GM18507 (cell line): ENCODE measurements around the gene IPPK.
A peak's percentile ranks its signal among the peaks of the same experiment; 100 is the strongest.

Source experiments
- DNase-seq: peaks from one replicate; pipeline ENCODE4 v3.0.0; 2011; ENCODE audit warnings: low read depth; ENCODE audit not compliant: insufficient read length; ENCODE audit errors: extremely low spot score
- FAIRE-seq: peaks from 2 replicates; lab custom pipeline; 2011; peaks lifted over from hg19 to GRCh38; lab: Jason Lieb, UNC

Gene IPPK

GRCh38 chr9:92704528-92704927 is 34.6 kb upstream of the IPPK start:
- DNase-seq (no peak), FAIRE-seq (no peak)

- DNase-seq (no peak), FAIRE-seq (peak; percentile 21)
These were observed 26.7 kb upstream of the IPPK start for GRCh38 chr9:92696619-92697018.

DNA sequence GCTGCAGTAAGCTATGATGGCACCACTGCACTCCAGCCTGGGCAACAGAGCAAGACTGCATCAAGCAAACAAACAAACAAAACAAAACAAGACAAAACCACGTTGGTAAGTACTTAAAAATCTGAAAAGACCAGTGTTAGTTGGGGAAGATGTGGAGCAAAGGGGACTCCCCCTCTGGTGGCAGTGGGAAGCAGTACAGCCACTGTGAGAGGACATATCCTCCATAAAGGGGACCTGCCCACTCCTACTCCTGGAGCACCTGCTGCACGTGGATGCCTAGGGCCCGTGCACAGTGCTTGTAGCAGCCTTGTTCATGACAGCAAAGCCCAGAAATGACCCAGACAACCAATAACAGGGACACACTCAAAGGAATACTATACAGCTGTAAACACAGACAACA is 17.0 kb upstream of the IPPK start:
- DNase-seq, result no peak
- FAIRE-seq, result no peak

GRCh38 chr9:92685022-92685421 is 15.1 kb upstream of the IPPK start:
- no peak for FAIRE-seq
- no peak for DNase-seq

DNA sequence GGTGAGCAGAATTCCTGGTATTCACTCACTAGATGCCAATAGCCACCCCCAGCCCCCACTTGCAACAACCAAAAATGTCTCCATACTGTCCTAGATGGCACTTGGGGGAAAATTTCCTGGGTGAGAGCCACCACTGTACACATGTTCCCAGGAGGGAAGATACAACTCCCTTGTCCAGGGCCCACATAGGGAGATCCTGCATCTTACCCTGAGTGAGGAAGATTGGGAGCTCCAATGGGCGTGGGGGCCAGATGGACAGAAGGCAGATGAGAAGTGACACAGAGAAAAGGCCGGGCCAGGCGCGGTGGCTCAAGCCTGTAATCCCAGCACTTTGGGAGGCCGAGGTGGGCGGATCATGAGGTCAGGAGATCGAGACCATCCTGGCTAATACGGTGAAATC is 12.3 kb upstream of the IPPK start:
- no peak for DNase-seq
- no peak for FAIRE-seq

GRCh38 chr9:92680166-92681119 is 10.5 kb upstream of the IPPK start:
- no peak for DNase-seq
- no peak for FAIRE-seq

GRCh38 chr9:92679413-92680165 is 9.7 kb upstream of the IPPK start:
- DNase-seq (no peak), FAIRE-seq (no peak)

DNA sequence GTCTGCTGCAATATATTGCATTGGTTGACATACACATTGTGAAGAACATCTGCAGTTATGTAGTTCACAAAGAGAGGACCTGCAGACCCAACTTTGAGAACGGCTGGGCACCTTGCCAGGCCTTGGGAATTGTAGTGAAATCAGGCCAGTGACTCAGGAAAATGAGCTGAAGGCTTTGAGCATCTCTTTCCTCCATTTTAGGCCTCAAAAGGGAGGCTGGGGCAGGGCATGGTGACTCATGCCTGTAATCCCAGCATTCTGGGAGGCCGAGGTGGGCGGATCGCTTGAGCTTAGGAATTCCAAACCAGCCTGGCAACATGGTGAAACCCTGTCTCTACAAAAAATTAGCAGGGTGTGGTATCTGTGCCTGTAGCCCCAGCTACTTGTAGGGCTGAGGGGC is 1.4 kb upstream of the IPPK start:
- DNase-seq, result no peak
- no peak for FAIRE-seq

- no peak for FAIRE-seq
- DNase-seq, result no peak
These were observed 423 bp downstream of the IPPK start for GRCh38 chr9:92669527-92669889.

- DNase-seq, result no peak
- FAIRE-seq, result no peak
These were observed 995 bp downstream of the IPPK start for GRCh38 chr9:92668746-92669526.

- FAIRE-seq, result no peak
- no peak for DNase-seq
These were observed 2.9 kb downstream of the IPPK start for GRCh38 chr9:92666912-92667532.

DNA sequence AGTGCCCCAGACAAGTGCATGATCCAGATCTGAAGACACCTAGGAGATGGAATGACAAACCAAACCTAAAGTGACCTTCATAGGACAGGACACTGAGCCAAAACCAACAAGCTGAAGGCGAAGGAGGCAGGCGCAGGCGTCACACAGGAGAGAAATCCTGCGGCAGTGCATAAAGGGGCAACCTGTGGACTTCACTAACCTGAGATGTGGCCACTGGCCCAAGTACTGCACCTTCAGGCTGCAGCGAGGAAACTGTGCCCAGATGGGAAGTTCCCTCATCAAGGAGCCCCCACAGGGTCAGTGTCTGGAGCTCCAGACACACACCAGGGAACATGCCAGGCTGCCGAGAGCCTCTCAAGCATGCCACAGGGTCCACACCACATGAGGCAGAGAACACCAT is 3.7 kb downstream of the IPPK start:
- DNase-seq, result no peak
- FAIRE-seq, result no peak

- FAIRE-seq, result no peak
- no peak for DNase-seq
These were observed 4.1 kb downstream of the IPPK start for GRCh38 chr9:92665836-92666235.

DNA sequence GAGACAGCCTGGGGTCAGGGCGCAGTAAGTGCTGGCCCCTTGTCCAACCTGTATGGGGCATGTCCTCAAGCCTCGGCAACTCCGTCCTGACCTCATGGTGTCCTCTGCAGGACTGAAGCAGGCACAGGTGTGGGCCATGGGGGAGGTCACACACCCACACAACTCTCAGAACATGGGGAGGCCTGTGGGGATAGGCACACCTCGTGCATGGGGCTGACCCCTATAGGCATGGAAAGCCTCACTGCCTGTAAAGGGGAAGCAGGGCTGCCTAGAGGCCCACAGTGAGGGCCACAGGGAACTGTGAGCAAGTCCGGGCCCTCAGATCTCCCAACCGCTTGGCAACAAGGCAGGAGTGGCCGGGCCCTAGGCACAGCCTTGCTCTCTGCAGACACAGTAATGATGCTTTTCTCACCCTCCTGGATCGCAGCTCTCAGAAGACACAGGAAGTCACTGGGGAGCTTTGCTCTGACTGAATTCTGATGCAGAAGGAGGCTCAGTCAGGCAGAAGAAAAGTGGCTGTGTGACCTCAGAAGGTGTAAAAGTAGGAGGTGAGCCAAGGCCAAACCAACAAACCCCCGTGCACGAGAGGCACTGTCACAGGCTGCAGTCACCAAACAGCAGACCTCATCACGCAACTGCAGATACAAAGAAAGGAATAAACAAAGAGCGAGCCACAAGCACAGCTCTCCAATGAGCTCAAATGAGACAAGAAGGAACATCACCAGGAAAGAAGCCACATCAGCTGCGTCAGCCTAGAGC is 5.4 kb downstream of the IPPK start:
- FAIRE-seq (peak; percentile 68), DNase-seq (no peak)

DNA sequence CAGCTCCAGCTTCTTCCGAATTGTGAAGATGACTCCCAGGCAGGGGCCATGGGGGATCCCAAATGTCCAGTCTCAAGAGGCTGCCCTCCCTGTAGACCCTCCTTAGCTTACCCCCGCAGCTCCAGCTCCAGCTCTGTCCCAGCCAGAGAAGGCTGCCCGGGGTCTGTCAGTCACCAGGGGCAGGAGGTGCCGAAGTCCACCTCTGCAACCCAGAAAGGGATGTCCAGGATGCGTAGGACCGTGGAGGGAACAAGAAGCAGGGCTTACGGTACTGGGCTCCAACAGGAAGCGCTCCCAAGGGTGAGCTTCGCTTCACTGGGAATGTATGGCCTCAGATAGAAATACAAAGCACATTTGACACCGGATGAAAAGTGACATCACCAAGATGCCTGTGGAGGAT is 6.0 kb downstream of the IPPK start:
- no peak for FAIRE-seq

GRCh38 chr9:92663126-92663525 is 6.8 kb downstream of the IPPK start:
- DNase-seq, result no peak
- FAIRE-seq, result no peak

More for the DNA sequence above, 6.0 kb downstream of the IPPK start:
- DNase-seq, result no peak

GRCh38 chr9:92661743-92662142 is 8.2 kb downstream of the IPPK start:
- DNase-seq (no peak), FAIRE-seq (no peak)

DNA sequence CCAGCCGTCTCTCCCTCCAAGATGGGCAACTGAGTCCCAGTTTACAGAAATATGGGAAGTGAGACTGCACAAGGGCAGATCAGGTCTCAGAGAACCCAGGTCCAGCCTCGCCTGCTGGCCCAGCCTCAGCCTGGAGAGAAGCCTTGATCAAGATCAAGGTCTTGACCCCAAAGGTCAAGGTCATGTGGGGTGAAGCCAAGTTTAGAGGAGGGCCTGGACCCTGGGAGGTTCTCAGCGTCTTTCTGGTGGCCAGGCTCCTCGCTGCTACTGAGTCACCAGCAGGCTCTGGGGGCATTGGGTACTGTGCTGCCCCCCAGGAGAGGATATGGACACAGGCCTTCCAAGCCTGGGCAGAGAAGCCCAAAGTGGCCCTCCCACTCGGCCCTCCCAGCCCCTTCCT is 8.8 kb downstream of the IPPK start:
- no peak for FAIRE-seq
- no peak for DNase-seq

DNA sequence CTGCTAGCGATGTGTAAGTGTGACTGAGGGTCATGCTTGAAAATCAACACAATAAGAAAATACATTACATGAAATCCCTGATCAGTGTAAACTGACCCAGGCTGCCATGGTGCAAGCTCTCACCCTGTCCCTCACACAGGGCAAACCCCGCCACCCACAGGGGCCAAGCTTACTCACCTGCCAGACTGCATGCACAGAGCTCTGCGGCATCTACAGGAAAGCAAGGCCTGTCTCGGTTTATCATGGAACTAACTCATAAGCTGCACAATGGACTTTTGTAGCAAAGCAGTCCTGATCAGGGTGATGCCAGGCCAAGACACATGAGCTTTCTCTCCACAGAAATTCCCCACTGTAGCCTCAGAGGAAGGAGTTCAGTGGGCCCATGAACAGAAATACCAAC is 9.7 kb downstream of the IPPK start:
- FAIRE-seq, result no peak
- no peak for DNase-seq
